ENCODE measurements around the gene ZNF518A. TPM values are rescaled to one million over a fixed set of nuclear protein-coding genes. Genes with fewer than 3 reads are reported as not detected.

The ZNF518A gene
- polyA plus RNA-seq, 2 of the 4 experiments (the other 2 are of a cell fraction) = 7.3 to 28.9 TPM

DNA sequence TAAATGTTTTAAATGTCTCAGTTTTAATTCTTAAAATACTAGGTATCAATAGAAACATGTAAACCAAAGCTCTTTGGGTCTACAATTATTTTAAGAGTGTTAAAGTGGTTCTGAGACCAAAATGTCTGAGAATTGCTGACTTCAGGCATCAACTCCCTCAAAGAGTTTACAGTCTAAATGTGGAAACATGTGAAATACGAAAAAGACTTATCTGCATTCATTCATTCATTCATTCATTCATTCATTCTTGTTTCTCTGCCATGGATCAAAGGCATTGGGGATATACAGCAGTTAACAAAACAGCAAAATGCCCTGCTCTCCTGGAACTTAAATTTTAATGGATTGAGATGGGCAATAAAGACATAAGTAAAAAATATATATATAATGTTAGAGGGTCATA, 71.4 kb downstream of the ZNF518A start (continued):
- TF ChIP-seq, protein P1, sequence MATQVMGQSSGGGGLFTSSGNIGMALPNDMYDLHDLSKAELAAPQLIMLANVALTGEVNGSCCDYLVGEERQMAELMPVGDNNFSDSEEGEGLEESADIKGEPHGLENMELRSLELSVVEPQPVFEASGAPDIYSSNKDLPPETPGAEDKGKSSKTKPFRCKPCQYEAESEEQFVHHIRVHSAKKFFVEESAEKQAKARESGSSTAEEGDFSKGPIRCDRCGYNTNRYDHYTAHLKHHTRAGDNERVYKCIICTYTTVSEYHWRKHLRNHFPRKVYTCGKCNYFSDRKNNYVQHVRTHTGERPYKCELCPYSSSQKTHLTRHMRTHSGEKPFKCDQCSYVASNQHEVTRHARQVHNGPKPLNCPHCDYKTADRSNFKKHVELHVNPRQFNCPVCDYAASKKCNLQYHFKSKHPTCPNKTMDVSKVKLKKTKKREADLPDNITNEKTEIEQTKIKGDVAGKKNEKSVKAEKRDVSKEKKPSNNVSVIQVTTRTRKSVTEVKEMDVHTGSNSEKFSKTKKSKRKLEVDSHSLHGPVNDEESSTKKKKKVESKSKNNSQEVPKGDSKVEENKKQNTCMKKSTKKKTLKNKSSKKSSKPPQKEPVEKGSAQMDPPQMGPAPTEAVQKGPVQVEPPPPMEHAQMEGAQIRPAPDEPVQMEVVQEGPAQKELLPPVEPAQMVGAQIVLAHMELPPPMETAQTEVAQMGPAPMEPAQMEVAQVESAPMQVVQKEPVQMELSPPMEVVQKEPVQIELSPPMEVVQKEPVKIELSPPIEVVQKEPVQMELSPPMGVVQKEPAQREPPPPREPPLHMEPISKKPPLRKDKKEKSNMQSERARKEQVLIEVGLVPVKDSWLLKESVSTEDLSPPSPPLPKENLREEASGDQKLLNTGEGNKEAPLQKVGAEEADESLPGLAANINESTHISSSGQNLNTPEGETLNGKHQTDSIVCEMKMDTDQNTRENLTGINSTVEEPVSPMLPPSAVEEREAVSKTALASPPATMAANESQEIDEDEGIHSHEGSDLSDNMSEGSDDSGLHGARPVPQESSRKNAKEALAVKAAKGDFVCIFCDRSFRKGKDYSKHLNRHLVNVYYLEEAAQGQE (IDR thresholded peaks at IDR 0.05) = no peak
- TF ChIP-seq RAD21 (conservative IDR thresholded peaks at IDR 0.05 in 1 of 2, IDR thresholded peaks at IDR 0.05 in 1 of 2) = no peak
- TF ChIP-seq CHD4 (IDR thresholded peaks at IDR 0.05; ENCODE audit: borderline replicate concordance) = no peak
- TF ChIP-seq, protein P2, sequence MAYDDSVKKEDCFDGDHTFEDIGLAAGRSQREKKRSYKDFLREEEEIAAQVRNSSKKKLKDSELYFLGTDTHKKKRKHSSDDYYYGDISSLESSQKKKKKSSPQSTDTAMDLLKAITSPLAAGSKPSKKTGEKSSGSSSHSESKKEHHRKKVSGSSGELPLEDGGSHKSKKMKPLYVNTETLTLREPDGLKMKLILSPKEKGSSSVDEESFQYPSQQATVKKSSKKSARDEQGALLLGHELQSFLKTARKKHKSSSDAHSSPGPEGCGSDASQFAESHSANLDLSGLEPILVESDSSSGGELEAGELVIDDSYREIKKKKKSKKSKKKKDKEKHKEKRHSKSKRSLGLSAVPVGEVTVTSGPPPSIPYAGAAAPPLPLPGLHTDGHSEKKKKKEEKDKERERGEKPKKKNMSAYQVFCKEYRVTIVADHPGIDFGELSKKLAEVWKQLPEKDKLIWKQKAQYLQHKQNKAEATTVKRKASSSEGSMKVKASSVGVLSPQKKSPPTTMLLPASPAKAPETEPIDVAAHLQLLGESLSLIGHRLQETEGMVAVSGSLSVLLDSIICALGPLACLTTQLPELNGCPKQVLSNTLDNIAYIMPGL (CRISPR knock-in tag; IDR thresholded peaks at IDR 0.05; ENCODE audit: borderline replicate concordance) = no peak

DNA sequence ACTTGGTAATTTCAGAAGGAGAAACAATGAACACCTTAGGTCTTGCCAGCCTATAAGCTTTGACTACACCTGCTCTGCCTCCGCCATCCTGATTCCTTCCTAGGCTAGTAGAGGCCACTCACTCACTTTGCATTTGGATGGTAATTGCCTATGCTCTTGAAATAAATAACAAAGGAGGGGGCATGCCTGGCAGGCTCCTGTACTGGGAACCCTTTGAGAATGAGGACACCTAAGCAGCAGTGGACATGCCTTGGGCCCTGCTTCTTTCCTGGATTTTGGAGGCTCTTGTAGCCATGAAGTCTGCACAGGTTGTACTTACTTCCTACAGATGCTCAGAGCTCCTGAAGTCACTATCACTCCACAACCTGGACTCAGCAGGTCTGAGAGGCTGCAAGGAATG, 75.5 kb downstream of the ZNF518A start:
- FAIRE-seq = no peak
- Histone ChIP-seq H3K27ac (no peak overlapping the region), H3K4me3 (no peak overlapping the region), H3K4me2 (no peak overlapping the region), H3K4me1 (no peaks in the 10 kb centered on the region), H3K9me3 (no peaks in the 10 kb centered on the region)
- DNase-seq (ENCODE audit: low read depth in 1 of 2, low spot score in 1 of 2) = no peak
- TF ChIP-seq CHD4 (IDR thresholded peaks at IDR 0.05; ENCODE audit: borderline replicate concordance) (no peak), SREBF2 (IDR thresholded peaks at IDR 0.05) (no peak), RNF2 (IDR thresholded peaks at IDR 0.05; ENCODE audit: borderline replicate concordance, low read depth) (no peak), KDM1A (IDR thresholded peaks at IDR 0.05; ENCODE audit: low read depth) (no peak), HOXB5 (CRISPR knock-in tag; IDR thresholded peaks at IDR 0.05) (no peak), CEBPB (IDR thresholded peaks at IDR 0.05) (no peak), EHMT2 (IDR thresholded peaks at IDR 0.05; ENCODE audit: low read depth) (no peak), BHLHE40 (IDR thresholded peaks at IDR 0.05; ENCODE audit: low read depth, low read length) (no peak), CBX2 (IDR thresholded peaks at IDR 0.05; ENCODE audit: borderline replicate concordance, low read depth) (no peak), MAFK (IDR thresholded peaks at IDR 0.05; ENCODE audit: partially characterized antibody) (no peak), ZSCAN20 (CRISPR knock-in tag; IDR thresholded peaks at IDR 0.05) (no peak), HDAC2 (IDR thresholded peaks at IDR 0.05) (no peak), POLR2A (IDR thresholded peaks at IDR 0.05; ENCODE audit: low read length) (no peak)
- TF ChIP-seq, protein P1 (IDR thresholded peaks at IDR 0.05) = no peak
- TF ChIP-seq, protein P3, sequence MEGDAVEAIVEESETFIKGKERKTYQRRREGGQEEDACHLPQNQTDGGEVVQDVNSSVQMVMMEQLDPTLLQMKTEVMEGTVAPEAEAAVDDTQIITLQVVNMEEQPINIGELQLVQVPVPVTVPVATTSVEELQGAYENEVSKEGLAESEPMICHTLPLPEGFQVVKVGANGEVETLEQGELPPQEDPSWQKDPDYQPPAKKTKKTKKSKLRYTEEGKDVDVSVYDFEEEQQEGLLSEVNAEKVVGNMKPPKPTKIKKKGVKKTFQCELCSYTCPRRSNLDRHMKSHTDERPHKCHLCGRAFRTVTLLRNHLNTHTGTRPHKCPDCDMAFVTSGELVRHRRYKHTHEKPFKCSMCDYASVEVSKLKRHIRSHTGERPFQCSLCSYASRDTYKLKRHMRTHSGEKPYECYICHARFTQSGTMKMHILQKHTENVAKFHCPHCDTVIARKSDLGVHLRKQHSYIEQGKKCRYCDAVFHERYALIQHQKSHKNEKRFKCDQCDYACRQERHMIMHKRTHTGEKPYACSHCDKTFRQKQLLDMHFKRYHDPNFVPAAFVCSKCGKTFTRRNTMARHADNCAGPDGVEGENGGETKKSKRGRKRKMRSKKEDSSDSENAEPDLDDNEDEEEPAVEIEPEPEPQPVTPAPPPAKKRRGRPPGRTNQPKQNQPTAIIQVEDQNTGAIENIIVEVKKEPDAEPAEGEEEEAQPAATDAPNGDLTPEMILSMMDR (IDR thresholded peaks at IDR 0.05) = no peak
- TF ChIP-seq, protein P4, sequence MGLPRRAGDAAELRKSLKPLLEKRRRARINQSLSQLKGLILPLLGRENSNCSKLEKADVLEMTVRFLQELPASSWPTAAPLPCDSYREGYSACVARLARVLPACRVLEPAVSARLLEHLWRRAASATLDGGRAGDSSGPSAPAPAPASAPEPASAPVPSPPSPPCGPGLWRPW (IDR thresholded peaks at IDR 0.05) = no peak
- TF ChIP-seq, protein P5, sequence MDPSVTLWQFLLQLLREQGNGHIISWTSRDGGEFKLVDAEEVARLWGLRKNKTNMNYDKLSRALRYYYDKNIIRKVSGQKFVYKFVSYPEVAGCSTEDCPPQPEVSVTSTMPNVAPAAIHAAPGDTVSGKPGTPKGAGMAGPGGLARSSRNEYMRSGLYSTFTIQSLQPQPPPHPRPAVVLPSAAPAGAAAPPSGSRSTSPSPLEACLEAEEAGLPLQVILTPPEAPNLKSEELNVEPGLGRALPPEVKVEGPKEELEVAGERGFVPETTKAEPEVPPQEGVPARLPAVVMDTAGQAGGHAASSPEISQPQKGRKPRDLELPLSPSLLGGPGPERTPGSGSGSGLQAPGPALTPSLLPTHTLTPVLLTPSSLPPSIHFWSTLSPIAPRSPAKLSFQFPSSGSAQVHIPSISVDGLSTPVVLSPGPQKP (IDR thresholded peaks at IDR 0.05; ENCODE audit: low read depth, low read length) = no peak
- WGBS (ENCODE audit: missing lambda C conversion rate) = 69% methylated on average over 1 of the region's 1 CpG
- ChIA-PET CTCF (no interaction called here), POLR2A (no interaction called here)
- no peak for ATAC-seq

Measured in A549 (cell line).